Uterus (tissue), 2 donors: ENCODE measurements around the gene INSIG1.

ENCODE experiments used
- POLR2A ChIP-seq, 2 donors: fragments of 450-650 bp; IDR thresholded peaks; one replicate each; pipeline ENCODE4 v1.6.1; 2016; ENCODE audit warnings: antibody characterized with exemption in 2 of 2, mild to moderate bottlenecking in 1 of 2, moderate library complexity in 1 of 2
- TF ChIP-seq, protein P1 (sequence below), 4 experiments: fragments of 200-600 bp in 2 of 4; fragments of 450-650 bp in 2 of 4; sonication (generic) in 2 of 4; IDR thresholded peaks; one replicate each; pipeline ENCODE4 v1.5.1; 2016 to 2019; ENCODE audit warnings: antibody characterized with exemption in 4 of 4, mild to moderate bottlenecking in 2 of 4, moderate library complexity in 1 of 4

GRCh38 chr7:155297517-155298287 is at the start of gene INSIG1:
- peak; percentile 94 for TF ChIP-seq POLR2A (IDR thresholded peaks at IDR 0.05)
- TF ChIP-seq, protein P1, sequence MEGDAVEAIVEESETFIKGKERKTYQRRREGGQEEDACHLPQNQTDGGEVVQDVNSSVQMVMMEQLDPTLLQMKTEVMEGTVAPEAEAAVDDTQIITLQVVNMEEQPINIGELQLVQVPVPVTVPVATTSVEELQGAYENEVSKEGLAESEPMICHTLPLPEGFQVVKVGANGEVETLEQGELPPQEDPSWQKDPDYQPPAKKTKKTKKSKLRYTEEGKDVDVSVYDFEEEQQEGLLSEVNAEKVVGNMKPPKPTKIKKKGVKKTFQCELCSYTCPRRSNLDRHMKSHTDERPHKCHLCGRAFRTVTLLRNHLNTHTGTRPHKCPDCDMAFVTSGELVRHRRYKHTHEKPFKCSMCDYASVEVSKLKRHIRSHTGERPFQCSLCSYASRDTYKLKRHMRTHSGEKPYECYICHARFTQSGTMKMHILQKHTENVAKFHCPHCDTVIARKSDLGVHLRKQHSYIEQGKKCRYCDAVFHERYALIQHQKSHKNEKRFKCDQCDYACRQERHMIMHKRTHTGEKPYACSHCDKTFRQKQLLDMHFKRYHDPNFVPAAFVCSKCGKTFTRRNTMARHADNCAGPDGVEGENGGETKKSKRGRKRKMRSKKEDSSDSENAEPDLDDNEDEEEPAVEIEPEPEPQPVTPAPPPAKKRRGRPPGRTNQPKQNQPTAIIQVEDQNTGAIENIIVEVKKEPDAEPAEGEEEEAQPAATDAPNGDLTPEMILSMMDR (IDR thresholded peaks at IDR 0.05), result no peak
